Epithelial cell of esophagus (primary cell): Measurements from ENCODE around the gene ADIPOR2.

Experiments used
- DNase-seq: peaks from one replicate; pipeline ENCODE4 v3.0.0; 2010; ENCODE audit warnings: low read depth
- H3K4me3 ChIP-seq: 2 replicates; pipeline ENCODE4 v1.5.1; 2011; ENCODE audit warnings: mild to moderate bottlenecking, low read length, control low read depth
- CTCF ChIP-seq: IDR thresholded peaks from 2 replicates; pipeline ENCODE4 v1.5.1; 2011; ENCODE audit warnings: low read depth, mild to moderate bottlenecking, low read length, control low read depth, inconsistent platforms; ENCODE audit not compliant: insufficient read depth; ENCODE audit errors: missing control alignments

The ADIPOR2 gene

DNA sequence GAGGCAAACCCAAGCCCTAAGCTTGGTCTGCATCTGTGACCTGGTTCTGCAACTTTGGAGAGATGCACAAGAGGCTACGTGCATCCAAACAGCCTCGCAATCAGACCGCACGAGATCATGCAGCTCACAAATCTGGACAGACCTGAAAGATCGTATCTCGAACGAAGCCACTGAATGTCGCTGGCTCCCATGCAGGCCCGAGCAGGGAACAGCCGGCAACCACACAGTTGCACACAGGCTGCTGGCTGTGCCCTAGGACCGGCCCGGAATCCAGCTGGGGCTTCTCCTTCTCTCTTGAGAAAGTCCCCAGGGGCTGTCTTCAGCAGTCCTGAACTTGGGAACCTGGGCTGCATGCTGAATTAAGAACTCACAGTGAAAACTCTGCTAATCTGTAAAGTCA is 34.0 kb upstream of the ADIPOR2 start:
- no peak for DNase-seq
- TF ChIP-seq CTCF = no peak
- no peak overlapping the region for H3K4me3 ChIP-seq

DNA sequence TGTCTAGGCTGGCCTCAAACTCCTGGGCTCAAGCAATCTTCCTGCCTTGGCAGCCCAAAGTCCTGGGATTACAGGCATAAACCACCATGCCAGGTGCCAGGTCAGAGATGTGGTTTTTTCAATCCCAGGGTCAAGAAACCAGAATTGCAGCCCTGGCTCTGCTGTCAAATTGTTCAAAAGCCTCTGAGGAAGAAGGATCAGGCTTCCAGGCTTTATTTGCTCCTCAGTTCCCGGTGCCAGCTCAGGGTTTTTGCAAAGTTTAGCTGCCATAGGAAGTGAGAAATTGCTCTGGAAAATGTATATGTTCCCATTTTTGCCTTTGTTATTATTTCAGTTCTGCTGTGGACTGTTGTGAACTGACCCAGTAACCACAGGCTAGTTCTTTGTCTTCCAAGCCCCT is 33.2 kb upstream of the ADIPOR2 start:
- DNase-seq = no peak
- no peak overlapping the region for H3K4me3 ChIP-seq
- TF ChIP-seq CTCF = no peak

DNA sequence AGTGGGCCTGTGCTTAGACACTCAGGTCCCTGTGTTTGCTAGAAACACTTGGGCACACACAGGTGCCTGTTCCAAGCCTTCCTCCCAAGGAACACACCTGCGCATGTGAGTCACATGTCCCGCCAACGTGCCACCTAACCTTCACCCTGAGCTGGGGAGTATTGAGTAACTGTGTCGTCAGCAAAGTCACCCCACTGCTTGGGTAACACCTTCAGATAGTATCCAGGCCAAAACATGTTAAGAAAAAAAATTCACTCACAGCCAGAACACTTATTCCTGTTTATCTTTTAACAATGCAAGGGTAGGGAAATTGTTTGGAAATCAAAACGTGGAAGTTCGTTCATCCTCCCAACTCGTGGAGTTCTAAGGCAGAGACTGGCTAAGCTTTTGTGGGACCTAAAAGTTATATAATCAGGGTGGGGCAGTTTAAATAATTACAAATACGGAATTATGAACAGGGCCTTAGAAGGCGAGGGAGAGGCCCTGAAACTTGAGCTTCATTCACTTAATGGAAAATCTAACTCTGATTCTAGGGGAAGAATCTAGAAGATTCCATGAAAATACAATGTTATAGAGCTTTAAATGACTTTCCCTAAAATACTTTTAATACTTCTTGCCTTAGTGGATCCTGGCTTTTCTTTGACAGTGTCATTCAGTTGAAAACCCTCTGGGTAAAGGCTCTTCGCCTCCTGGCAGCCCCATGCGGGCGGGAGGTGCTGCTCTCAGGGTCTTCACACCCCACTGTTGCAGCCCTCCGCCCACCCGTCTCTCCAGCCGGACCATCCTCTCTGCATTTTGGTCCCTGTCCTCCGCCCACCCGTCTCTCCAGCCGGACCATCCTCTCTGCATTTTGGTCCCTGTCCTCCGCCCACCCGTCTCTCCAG is 30.3 kb upstream of the ADIPOR2 start:
- DNase-seq = peak; percentile 96

GRCh38 chr12:1661553-1662335 is 29.1 kb upstream of the ADIPOR2 start:
- no peak for TF ChIP-seq CTCF
- peak; percentile 92 for DNase-seq
- peak overlapping the region; percentile 41 for H3K4me3 ChIP-seq

More for the DNA sequence above, 30.3 kb upstream of the ADIPOR2 start:
- no peak for TF ChIP-seq CTCF
- H3K4me3 ChIP-seq = peak overlapping the region; percentile 3

DNA sequence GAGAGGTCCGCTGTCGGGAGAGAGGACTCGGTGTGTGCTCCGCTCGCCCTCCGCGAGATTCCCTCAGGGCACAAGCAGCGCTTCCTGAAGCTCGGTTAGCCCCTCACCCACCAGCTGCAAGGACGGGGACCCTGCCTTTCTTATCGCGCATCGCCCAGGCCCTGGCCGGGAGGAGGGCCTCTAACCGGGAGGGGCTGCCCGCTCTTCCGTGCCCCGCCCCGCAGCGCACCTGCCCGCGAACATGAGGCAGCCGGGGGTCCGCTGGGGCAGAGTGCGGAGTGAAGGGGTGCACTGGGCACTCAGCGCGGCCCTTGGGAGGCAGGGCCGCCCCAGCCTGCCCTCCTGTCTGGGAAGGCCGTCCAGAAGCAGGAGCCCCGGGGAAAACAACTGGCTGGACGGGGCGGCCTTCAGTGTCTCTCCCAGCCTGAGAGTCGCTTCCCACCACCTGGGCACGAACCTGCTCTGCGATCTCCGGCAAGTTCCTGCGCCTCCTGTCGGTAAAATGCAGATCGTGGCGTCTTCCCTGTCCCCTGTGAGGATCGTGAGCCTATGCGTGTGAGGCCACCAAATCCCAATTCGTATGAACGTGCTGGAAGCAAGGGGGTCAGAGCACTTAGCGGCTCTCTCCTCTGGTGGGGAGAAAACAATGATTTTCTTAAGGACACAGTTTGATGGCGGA is 28.0 kb upstream of the ADIPOR2 start:
- TF ChIP-seq CTCF = peak; percentile 60
- no peak overlapping the region for H3K4me3 ChIP-seq
- peak; percentile 74 for DNase-seq

DNA sequence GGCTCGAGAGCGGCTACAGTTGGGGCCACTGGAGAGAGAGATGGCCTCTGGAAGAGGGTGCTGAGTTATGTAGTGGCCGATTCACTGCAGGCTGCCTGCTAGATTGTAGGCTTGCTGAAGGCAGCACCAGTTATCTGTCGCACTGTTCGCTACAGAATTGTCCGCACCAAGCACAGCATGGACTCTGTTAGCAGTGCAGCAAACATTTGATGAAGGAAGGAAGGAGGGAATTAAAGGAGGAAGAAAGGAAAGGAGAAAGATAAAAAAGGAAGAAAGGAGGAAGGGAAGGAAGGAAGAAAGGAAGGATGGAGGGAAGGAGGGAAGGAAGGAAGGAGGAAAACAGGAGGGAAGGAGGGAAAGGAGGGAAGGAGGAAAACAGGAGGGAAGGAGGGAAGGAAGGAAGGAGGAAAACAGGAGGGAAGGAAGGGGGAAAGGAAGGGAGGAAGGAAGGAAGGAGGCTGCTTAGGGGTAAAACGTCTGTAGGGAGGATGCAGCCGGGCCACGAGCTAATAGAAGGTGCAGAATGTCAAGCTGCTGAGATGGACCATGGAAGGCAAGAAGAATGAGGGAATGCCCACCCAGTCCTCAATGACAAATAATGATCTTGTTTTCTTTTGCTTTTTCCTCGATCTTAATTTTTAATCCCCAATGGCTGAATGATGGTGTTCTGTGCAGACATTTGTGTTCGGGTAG is 27.3 kb upstream of the ADIPOR2 start:
- H3K4me3 ChIP-seq = no peak overlapping the region
- no peak for DNase-seq
- no peak for TF ChIP-seq CTCF
